ENCODE measurements around the gene IFNAR1.
"Not testable (repeated sequence)": the region's sequence is repeated elsewhere in the genome, so short reads cannot be mapped to it uniquely, and the experiment has no call there.

IFNAR1 gene

DNA sequence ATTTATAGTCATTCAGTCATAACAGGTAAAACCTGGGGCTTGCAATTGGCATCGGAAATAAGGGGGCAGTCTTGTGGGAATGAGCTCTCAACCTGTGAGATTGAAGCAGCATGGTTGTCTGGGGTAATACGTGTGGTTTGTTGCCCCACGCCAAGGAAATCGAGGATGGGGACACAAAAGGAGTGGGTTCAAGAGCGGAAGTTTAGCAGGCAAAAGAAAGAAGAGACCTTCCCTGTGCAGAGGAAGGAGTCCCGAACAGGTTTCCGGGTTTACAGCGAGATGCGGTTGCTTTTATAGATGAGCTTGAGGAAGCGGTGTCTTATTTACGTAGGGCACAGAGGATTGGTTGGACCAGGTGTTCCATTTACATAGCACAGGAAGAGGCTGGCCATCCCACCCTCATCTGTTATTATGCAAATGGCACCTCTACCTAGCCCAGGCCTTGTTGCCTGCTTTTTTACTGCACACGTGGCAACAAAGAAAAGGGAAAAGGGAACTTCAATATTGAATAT is 37.3 kb downstream of the IFNAR1 start:
- Histone ChIP-seq H3K9me2 (replicated peaks; ENCODE audit: low read depth, low read length) (no peaks in the 10 kb centered on the region), H3K79me2 (ENCODE audit: insufficient read depth, low read length) (no peaks in the 10 kb centered on the region), H4K20me1 (ENCODE audit: insufficient read depth, low read length, poor library complexity, severe bottlenecking) (no peaks in the 10 kb centered on the region), H3K4me3 (ENCODE audit: low read length, poor library complexity, severe bottlenecking) (no peak overlapping the region), H3K36me3 (ENCODE audit: insufficient read depth, low read length) (peaks cover 5% of the 10 kb centered on the region; the same call in 1 of the 2 replicates), H3K4me2 (ENCODE audit: low read depth, low read length, poor library complexity, severe bottlenecking) (peak overlapping the region; percentile 44), H3K9me3 (ENCODE audit: insufficient read depth, low read depth, low read length) (peaks cover 6% of the 10 kb centered on the region; the same call in 1 of the 2 replicates), H3K4me1 (ENCODE audit: insufficient read depth, low read length, poor library complexity, severe bottlenecking) (peaks cover 13% of the 10 kb centered on the region), H3F3A (ENCODE audit: low read depth) (no peaks in the 10 kb centered on the region; the same call in 1 of the 2 replicates), H3K9ac (ENCODE audit: low read depth, low read length, poor library complexity, severe bottlenecking) (no peak overlapping the region), H3K27me3 (ENCODE audit: insufficient read depth, low read length, poor library complexity, severe bottlenecking) (no peaks in the 10 kb centered on the region), H2AFZ (ENCODE audit: low read length) (no peak overlapping the region)
- TF ChIP-seq, protein P1, sequence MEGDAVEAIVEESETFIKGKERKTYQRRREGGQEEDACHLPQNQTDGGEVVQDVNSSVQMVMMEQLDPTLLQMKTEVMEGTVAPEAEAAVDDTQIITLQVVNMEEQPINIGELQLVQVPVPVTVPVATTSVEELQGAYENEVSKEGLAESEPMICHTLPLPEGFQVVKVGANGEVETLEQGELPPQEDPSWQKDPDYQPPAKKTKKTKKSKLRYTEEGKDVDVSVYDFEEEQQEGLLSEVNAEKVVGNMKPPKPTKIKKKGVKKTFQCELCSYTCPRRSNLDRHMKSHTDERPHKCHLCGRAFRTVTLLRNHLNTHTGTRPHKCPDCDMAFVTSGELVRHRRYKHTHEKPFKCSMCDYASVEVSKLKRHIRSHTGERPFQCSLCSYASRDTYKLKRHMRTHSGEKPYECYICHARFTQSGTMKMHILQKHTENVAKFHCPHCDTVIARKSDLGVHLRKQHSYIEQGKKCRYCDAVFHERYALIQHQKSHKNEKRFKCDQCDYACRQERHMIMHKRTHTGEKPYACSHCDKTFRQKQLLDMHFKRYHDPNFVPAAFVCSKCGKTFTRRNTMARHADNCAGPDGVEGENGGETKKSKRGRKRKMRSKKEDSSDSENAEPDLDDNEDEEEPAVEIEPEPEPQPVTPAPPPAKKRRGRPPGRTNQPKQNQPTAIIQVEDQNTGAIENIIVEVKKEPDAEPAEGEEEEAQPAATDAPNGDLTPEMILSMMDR (conservative IDR thresholded peaks at IDR 0.05; ENCODE audit: low read length), result no peak
- no peak for TF ChIP-seq EZH2phosphoT487 (IDR thresholded peaks at IDR 0.05; ENCODE audit: borderline replicate concordance)

DNA sequence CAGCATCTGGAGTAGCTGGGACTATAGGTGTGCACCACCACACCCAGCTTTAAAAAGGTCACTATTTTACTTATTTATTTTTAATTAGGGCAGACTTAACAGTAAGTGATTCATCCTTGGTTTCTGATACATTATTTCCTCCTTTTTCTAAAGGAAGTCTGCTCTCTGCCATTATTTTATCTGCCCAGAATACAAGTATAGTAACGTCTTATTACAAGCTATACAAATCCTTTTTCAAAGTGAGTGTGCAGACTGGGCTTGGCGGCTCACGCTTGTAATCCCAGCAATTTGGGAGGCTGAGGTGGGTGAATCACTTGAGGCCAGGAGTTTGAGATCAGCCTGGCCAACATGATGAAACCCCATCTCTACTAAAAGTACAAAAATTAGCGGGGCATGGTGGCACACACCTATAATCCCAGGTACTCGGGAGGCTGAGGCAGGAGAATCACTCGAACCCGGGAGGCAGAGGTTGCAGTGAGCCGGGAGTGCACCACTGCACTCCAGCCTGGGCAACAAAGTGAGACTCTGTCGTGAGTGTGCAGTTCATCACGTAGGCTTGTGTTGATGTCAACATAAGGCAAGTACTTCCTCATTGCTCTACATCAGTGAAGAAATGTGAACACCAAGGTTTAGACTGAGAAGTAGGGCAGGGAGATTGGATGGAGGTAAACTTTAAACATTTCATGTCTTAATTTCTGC is 39.3 kb downstream of the IFNAR1 start:
- not testable (repeated sequence) for H3K27me3 ChIP-seq (ENCODE audit: insufficient read depth, low read length, poor library complexity, severe bottlenecking); H3K4me2 ChIP-seq (ENCODE audit: low read depth, low read length, poor library complexity, severe bottlenecking); H3F3A ChIP-seq (ENCODE audit: low read depth); H4K20me1 ChIP-seq (ENCODE audit: insufficient read depth, low read length, poor library complexity, severe bottlenecking); H3K79me2 ChIP-seq (ENCODE audit: insufficient read depth, low read length); H3K9ac ChIP-seq (ENCODE audit: low read depth, low read length, poor library complexity, severe bottlenecking); H3K4me3 ChIP-seq (ENCODE audit: low read length, poor library complexity, severe bottlenecking); H2AFZ ChIP-seq (ENCODE audit: low read length); H3K9me2 ChIP-seq (replicated peaks; ENCODE audit: low read depth, low read length); H3K36me3 ChIP-seq (ENCODE audit: insufficient read depth, low read length)
- Histone ChIP-seq H3K9me3 (ENCODE audit: insufficient read depth, low read depth, low read length) (peaks cover 12% of the 10 kb centered on the region; the same call in 1 of the 2 replicates), H3K4me1 (ENCODE audit: insufficient read depth, low read length, poor library complexity, severe bottlenecking) (peaks cover 13% of the 10 kb centered on the region)

DNA sequence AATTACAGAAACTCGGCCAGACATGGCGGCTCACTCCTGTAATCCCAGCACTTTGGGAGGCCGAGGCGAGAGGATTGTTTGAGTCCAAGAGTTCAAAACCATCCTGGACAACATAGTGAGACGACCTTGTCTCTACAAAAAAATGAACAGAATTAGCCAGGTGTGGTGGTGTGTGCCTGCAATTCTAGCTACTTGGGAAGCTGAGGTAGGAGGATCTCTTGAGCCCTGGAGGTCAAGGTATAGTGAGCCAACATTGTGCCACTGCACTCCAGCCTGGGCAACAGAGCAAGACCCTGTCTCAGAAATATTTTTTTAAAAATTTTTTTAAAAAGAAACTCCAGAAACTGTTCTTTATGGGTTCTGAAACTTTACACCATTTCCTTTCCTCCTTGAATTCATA is 40.1 kb downstream of the IFNAR1 start:
- Histone ChIP-seq H3F3A (ENCODE audit: low read depth) (no peaks in the 10 kb centered on the region), H3K4me2 (ENCODE audit: low read depth, low read length, poor library complexity, severe bottlenecking) (no peak overlapping the region), H2AFZ (ENCODE audit: low read length) (no peak overlapping the region), H3K36me3 (ENCODE audit: insufficient read depth, low read length) (no peaks in the 10 kb centered on the region), H3K4me1 (ENCODE audit: insufficient read depth, low read length, poor library complexity, severe bottlenecking) (peaks cover 13% of the 10 kb centered on the region), H3K9ac (ENCODE audit: low read depth, low read length, poor library complexity, severe bottlenecking) (no peak overlapping the region), H3K9me3 (ENCODE audit: insufficient read depth, low read depth, low read length) (peaks cover 12% of the 10 kb centered on the region; the same call in 1 of the 2 replicates), H3K4me3 (ENCODE audit: low read length, poor library complexity, severe bottlenecking) (no peak overlapping the region), H3K27me3 (ENCODE audit: insufficient read depth, low read length, poor library complexity, severe bottlenecking) (no peaks in the 10 kb centered on the region), H4K20me1 (ENCODE audit: insufficient read depth, low read length, poor library complexity, severe bottlenecking) (no peaks in the 10 kb centered on the region), H3K79me2 (ENCODE audit: insufficient read depth, low read length) (no peaks in the 10 kb centered on the region), H3K9me2 (replicated peaks; ENCODE audit: low read depth, low read length) (no peaks in the 10 kb centered on the region)
- no peak for TF ChIP-seq EZH2phosphoT487 (IDR thresholded peaks at IDR 0.05; ENCODE audit: borderline replicate concordance)
- TF ChIP-seq, protein P1 (conservative IDR thresholded peaks at IDR 0.05; ENCODE audit: low read length), result no peak

Measured in Loucy (cell line).